GM18511 (cell line): ENCODE results near the gene TMOD2.

Experiments used
- ATAC-seq: cut with Tn5 transposase; IDR thresholded peaks from one replicate; pipeline ENCODE4 v1.9.1; 2021; ENCODE audit warnings: mild to moderate bottlenecking, moderate library complexity; ENCODE audit not compliant: unreplicated experiment

Gene TMOD2

DNA sequence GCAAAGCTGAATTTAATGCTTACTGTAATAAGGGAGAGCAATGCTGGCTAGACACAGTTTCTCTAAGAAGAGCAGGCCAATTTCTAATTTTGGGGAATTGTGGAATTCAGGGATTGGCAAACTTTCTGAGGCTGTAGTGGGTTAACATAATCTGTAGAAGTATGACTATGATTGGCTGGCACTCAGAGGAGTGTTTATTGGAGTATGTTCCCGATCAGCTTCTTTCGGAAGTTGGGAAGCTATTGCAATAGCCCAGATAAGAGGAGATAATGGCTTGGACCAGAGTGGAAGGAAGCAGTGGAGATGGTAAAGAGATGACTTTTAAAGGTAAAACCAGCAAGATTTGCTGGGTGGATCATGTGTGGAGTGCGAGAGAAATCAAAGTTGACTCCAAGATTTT, 97.4 kb downstream of the TMOD2 start:
- no peak for ATAC-seq

GRCh38 chr15:51849860-51850259, 98.5 kb downstream of the TMOD2 start:
- ATAC-seq = no peak

DNA sequence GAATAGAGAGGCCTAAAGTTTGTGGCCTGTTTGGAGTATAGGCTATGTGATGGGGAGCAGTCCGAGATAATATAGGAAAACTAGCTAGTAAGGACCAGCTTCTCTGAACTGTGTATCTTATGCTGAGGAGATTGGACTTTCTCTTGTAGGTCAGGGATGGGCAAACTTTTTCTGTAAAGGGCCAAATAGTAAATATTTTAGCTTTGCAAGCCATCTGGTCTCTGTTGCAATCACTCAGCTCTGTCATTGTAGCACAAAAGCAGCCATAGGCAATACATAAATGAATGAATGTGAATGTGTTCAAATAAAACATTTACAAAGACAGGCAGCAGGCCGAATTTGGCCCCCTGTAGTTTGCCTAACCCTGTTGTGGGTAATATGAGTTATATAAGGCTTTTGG, 102.6 kb downstream of the TMOD2 start:
- no peak for ATAC-seq

- ATAC-seq = no peak
Observed at GRCh38 chr15:51855612-51856011, 104.2 kb downstream of the TMOD2 start.

DNA sequence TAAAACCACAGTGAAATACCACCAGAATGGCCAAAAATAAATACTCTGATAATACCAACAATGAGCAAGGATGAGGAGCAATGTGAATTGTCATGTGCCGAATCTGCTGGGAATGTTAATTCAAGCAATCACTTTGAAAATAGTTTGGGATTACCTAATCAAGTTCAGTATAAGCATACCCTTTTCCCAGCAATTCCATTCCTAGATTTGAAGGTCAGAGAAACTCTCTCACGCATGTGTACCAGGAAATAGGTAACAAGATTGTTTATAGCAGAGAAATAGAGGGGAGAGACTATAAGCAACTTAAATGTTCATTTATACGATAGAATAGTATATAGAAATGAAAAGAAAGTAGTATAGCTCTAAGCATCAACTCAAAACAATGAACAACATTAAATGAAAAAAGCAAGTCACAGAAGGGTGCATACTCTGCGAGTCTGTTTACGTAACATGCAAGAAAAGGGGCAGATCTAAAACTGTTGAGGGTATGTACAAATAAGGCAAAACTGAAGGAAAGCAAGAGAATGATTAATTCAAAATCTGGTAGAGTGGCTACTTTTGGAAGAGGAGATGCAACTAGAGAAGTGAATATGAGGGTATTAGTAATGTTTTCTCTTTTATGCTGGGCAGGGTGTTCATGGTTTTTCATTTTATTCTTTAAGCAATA, 105.5 kb downstream of the TMOD2 start:
- no peak for ATAC-seq

GRCh38 chr15:51861557-51862359, 110.4 kb downstream of the TMOD2 start:
- no peak for ATAC-seq

- no peak for ATAC-seq
Observed at GRCh38 chr15:51863131-51863530, 111.7 kb downstream of the TMOD2 start.

GRCh38 chr15:51864408-51865056, 113.1 kb downstream of the TMOD2 start:
- ATAC-seq = no peak

DNA sequence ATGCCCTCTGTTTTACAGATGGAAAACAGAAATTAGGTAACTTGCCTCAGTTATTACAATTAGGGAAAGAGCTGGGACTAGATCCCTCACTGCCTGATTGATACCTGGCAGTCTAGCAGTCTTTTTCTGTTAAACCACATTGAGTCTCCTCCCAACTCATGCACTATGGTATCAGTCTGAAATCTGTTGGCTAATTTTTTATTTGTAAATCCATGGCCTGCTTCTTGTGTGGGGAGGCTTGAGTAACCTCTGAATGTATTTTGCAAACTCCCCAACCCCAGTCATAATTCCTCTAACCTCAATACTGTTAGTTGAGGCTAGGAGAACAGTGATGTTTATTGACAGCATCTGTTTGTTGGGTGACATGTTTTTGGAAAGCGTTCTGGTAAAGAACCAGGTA, 113.9 kb downstream of the TMOD2 start:
- no peak for ATAC-seq
